HG03469 (cell line): Measurements from ENCODE around the gene KRTAP1-4.
"Not testable (repeated sequence)": the region's sequence is repeated elsewhere in the genome, so short reads cannot be mapped to it uniquely, and the experiment has no call there.

Experiments used
- ATAC-seq: cut with Tn5 transposase; IDR thresholded peaks from one replicate; pipeline ENCODE4 v1.9.1; 2021; ENCODE audit warnings: mild to moderate bottlenecking, moderate library complexity, moderate number of reproducible peaks; ENCODE audit not compliant: unreplicated experiment

KRTAP1-4 gene, protein sequence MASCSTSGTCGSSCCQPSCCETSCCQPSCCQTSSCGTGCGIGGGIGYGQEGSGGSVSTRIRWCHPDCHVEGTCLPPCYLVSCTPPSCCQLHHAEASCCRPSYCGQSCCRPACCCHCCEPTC

GRCh38 chr17:41029633-41030245 lies at the start of gene KRTAP1-4:
Gene KRTAP1-4 (minus strand): TSS chr17:41030195. CDS start chr17:41030078, 117 bp downstream.
- ATAC-seq = no peak

GRCh38 chr17:41076788-41077187 lies 46.8 kb upstream of the KRTAP1-4 start:
- no peak for ATAC-seq

DNA sequence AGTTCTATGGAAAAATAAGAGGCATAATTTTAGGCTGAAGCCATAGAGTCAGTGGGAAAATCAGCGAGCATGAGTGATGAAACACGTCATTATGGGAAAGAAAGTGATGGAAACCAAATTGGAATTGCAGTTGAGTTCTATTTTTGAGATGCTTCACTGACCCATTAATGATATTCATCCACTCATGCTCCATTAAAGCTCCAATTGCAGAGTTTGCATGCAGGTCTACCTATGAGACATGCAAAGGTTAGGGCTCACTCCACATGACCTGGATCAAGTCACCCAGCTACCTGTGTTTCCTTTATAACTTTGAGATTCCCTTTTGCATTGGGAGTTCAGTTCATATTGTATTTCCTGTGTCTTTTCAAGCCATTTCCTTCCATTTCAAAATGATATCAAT lies 43.7 kb upstream of the KRTAP1-4 start:
- no peak for ATAC-seq

- no peak for ATAC-seq
Measured at GRCh38 chr17:41071606-41072360, 41.8 kb upstream of the KRTAP1-4 start.

DNA sequence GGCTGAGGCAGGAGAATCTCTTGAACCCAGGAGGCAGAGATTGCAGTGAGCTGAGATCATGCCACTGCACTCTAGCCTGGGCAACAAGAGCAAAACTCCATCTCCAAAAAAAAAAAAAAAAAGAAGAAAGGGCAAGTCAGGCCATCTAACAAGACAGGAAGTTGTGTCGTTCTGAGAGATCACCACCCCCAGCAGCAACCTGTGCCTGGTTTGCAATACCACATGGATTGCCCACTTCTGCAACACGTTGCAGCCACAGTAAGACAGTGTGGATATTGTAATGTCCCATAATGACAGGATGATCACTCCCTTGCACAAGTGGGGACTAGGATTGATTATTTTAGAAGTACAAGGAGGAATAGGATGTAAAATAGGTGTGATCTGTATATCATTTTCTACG lies 39.0 kb upstream of the KRTAP1-4 start:
- no peak for ATAC-seq

- ATAC-seq = no peak
Measured at GRCh38 chr17:41067281-41067680, 37.3 kb upstream of the KRTAP1-4 start.

- no peak for ATAC-seq
Measured at GRCh38 chr17:41065829-41066624, 36.0 kb upstream of the KRTAP1-4 start, which contains the start of gene KRTAP2-4. Gene KRTAP2-4 (minus strand): TSS chr17:41065879. CDS start chr17:41065845, 34 bp downstream.

DNA sequence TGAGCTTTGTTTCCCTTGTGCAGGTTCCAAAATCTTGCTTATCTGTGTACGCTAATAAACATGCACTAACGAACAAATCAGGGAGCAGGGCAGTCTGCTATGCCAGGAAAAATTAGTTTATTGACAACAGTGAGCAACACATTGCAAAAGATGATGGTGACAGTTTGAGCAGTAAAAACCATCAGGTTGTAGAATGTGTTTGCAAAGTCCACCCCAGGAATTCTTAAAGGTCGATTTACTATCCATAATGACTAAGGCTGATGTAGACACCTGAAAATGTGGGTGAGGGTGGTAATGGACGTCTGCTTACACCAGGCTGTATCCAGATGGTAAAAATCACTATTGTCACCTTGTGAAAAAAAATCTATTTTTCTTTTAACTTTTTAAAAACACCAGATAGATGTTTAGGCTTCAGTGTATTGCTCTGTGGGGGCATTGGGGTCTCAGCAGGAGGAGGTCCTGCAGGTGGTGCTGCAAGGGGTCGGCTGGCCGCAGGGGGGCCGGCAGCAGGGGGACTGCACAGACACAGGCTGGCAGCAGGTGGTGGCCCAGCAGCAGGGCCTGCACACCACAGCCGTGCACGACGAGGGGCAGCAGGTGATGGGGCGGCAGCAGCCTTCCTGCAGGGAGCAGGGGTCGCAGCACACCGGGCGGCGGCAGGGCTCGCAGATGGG lies 35.2 kb upstream of the KRTAP1-4 start:
- not testable (repeated sequence) for ATAC-seq

GRCh38 chr17:41064301-41064700 lies 34.3 kb upstream of the KRTAP1-4 start:
- no peak for ATAC-seq

DNA sequence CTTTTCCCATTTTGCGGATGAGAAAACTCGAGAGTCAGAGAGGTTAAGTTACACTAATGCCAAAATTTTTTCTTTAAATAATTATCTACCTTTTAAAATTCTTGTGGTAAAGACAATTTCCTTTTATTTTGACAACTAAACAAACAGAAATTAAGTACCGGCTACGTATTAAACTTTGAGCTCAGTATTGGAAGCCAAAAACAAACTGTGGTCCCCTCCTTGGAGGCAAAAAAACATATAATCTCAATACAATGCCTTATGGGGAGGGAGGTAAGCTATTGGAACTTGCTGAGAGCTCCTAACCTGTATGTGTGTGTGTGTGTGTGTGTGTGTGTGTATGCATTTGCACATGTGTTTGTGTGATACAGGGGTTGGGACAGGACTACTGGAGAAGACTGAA lies 33.5 kb upstream of the KRTAP1-4 start:
- ATAC-seq = no peak

DNA sequence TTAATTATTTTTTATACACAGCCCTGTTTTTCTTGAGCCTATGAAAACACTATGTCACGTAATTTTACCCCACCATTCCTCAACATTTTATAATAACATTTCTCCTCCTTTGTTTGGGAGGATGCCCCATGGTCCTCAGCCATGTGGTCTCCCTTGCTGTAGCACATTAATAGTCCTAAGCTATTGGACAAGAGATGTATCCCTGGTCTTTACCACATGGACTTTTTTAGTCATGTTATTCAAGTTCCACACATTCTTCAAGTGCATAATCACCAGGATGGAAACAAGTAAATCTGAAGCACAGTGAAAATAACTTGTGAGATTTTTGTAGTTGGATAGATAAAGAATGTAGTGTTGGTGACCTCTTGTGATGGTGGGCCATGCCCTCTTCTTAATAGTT lies 32.0 kb upstream of the KRTAP1-4 start:
- ATAC-seq = no peak

- no peak for ATAC-seq
Measured at GRCh38 chr17:41060052-41060604, 30.1 kb upstream of the KRTAP1-4 start, which contains the start of gene KRTAP2-3. Gene KRTAP2-3 (minus strand): TSS chr17:41060114. CDS start chr17:41060050, 64 bp downstream.

DNA sequence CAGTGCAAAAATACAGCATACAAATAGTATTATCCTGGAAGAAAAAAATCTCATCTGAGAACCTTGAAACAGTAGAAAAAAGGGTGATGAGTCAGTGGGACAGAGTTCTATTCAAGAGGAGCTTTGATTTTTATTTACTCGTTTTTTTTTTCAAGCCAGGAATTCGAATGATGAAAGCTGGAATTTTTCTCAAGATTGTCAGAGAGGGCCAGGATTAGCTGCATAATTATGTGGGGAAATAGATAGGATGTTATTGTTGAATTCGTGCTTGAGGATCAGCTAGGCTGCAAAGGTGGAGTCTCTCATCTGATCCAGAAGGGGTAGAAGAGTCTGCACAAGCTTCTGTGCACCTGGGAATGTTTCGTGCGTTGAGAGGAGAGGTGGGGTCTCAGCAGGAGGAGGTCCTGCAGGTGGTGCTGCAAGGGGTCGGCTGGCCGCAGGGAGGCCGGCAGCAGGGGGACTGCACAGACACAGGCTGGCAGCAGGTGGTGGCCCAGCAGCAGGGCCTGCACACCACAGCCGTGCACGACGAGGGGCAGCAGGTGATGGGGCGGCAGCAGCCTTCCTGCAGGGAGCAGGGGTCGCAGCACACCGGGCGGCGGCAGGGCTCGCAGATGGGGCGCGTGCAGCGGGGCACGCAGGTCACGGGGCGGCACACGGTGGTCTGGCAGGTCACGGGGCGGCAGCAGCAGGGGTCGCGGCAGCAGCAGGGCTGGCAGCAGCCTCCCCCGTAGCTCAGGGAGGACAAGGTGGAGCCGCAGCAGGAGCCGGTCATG lies 29.5 kb upstream of the KRTAP1-4 start:
- ATAC-seq = not testable (repeated sequence)

DNA sequence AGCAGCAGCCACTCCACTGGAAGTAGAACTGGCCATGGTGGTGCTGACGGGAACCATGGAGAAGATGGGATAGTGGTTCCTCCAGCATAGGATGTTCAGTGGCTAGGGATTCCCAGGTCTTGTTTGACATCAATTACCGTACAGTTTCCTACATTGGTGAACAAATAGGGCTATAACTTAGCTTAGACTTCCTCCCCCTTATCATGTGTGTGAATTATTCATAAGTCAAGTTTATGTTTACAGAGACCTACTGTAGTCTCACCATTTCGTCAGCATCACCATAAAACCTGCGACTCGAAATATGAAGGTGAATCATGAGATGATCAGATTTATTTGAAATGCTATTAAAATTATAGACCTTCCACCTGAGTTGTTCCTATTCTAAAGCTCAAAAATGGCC lies 28.7 kb upstream of the KRTAP1-4 start:
- ATAC-seq = no peak

GRCh38 chr17:41057547-41057946 lies 27.6 kb upstream of the KRTAP1-4 start:
- ATAC-seq = no peak

DNA sequence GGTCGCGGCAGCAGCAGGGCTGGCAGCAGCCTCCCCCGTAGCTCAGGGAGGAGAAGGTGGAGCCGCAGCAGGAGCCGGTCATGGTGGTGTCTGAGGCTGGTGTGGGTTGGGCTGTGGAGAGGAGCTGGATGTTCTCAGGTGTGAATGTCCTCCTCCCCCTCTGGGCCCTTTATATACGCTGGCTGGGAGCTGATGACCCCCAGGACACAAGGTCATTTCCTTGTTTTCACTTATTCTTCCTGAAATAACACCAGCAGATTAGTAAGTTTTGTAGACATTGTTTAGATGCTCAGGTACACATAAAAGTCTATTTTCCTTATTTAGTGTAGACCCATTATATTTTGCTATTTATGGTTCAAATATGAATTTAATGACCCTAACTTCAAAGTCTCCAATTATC lies 25.1 kb upstream of the KRTAP1-4 start, which contains the start of gene KRTAP2-2:
TSS of gene KRTAP2-2 (minus strand) at position 101 of the 400 bp plus-strand sequence. CDS start at position 82, 19 bp downstream.
- ATAC-seq = not testable (repeated sequence)

DNA sequence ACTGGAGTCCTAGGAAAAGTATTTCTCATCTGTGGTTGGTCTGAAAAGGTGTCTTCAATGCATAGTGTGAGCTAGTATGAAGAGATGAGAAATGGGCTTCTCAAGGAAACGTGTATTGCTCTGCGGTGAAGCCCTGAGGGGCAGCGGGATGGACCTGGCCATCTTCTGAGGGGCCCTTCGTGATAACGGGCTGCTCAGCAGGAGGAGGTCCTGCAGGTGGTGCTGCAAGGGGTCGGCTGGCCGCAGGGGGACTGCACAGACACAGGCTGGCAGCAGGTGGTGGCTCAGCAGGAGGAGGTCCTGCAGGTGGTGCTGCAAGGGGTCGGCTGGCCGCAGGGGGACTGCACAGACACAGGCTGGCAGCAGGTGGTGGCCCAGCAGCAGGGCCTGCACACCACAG lies 24.6 kb upstream of the KRTAP1-4 start:
- not testable (repeated sequence) for ATAC-seq

DNA sequence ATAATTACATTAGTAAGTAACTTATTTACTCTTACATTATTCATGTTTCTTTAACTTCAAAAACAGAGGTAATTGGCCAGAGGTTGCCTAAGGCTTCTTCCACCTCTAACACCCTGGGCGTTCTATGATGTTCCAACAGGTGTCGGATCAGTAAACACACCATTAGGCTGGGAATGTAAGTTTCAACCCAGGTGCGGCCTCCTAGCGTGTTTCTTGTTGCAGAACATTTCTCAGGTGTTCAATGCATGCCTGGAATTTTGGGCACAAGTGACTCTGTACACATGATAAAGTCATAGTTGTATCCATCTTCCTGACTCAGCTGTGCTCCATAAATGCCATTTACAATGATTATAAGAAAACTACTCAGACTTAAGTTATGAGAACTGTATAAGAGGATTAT lies 24.0 kb upstream of the KRTAP1-4 start:
- ATAC-seq = no peak

DNA sequence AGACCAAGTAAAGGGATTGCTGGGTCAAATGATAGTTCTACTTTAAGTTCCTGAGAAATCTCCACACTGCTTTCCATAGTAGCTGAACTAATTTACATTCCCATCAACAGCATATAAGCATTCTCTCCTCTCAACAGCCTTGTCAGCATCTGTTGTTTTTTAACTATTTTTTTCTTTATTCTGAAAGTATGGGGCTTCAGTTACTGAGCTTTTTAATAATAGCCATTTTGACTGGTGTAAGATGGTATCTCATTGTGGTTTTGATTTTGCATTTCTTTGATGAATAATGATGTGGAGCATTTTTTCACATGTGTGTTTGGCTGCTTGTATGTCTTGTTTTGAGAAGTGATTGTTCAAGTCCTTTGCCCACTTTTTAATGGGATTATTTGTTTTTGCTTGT lies 22.6 kb upstream of the KRTAP1-4 start:
- no peak for ATAC-seq
